Measurements from ENCODE around the gene WDFY3. TPM values are rescaled to one million over a fixed set of nuclear protein-coding genes. Genes with fewer than 3 reads are reported as not detected.

The WDFY3 gene
- total and polyA plus RNA-seq, 8 donors, result 5.3 to 53.0 (median 29.6) TPM

GRCh38 chr4:84638092-84638491 is 328.4 kb downstream of the WDFY3 start:
- intact Hi-C loops (cut with DNase I), result no loop called here
- Histone ChIP-seq H3K27me3 (no peaks in the 10 kb centered on the region), H3K27ac (no peak overlapping the region), H3K9me3 (no peaks in the 10 kb centered on the region), H3K36me3 (no peaks in the 10 kb centered on the region), H3K4me3 (no peak overlapping the region), H3K4me1 (peaks cover 0 to 3% (median 0%) of the 10 kb centered on the region in 3 donors)
- DNase-seq (no peak), FAIRE-seq (no peak), ATAC-seq (no peak)
- no peak for TF ChIP-seq CTCF (IDR thresholded peaks at IDR 0.05)

- no peak for TF ChIP-seq CTCF (IDR thresholded peaks at IDR 0.05)
- ATAC-seq, result no peak
- intact Hi-C loops (cut with DNase I), result no loop called here
- Histone ChIP-seq H3K4me3 (no peak overlapping the region), H3K36me3 (no peaks in the 10 kb centered on the region), H3K4me1 (peaks cover 0 to 3% (median 0%) of the 10 kb centered on the region in 3 donors), H3K9me3 (no peaks in the 10 kb centered on the region), H3K27ac (no peak overlapping the region), H3K27me3 (no peaks in the 10 kb centered on the region)
- no peak for DNase-seq
- no peak for FAIRE-seq
- WGBS, 2 donors, result 26 to 32% methylated on average over 1 of the region's 1 CpG
Observed at GRCh38 chr4:84634961-84635360, 331.5 kb downstream of the WDFY3 start.

- Histone ChIP-seq H3K36me3 (no peaks in the 10 kb centered on the region), H3K4me3 (no peak overlapping the region), H3K4me1 (peaks cover 0 to 3% (median 0%) of the 10 kb centered on the region in 3 donors), H3K9me3 (no peaks in the 10 kb centered on the region), H3K27ac (no peak overlapping the region), H3K27me3 (no peaks in the 10 kb centered on the region)
- ATAC-seq (peak in 2 of 4 donors; percentile 18 to 38), FAIRE-seq (peak; percentile 57), DNase-seq (no peak)
- no peak for TF ChIP-seq CTCF (IDR thresholded peaks at IDR 0.05)
- intact Hi-C loops (cut with DNase I), result no loop called here
- 94 to 96% methylated on average over 2 of the region's 2 CpGs for WGBS, 2 donors
Observed at GRCh38 chr4:84632092-84632491, 334.4 kb downstream of the WDFY3 start.

GRCh38 chr4:84631573-84631972 is 334.9 kb downstream of the WDFY3 start:
- ATAC-seq, result no peak
- no peak overlapping the region for H3K4me3 ChIP-seq
- H3K27ac ChIP-seq, result no peak overlapping the region
- DNase-seq, result no peak
- FAIRE-seq, result no peak
- intact Hi-C loops (cut with DNase I), result no loop called here
- TF ChIP-seq CTCF (IDR thresholded peaks at IDR 0.05), result no peak
- H3K4me1 ChIP-seq, result peaks cover 0 to 3% (median 0%) of the 10 kb centered on the region in 3 donors
- H3K9me3 ChIP-seq, result no peaks in the 10 kb centered on the region
- no peaks in the 10 kb centered on the region for H3K36me3 ChIP-seq
- no peaks in the 10 kb centered on the region for H3K27me3 ChIP-seq
- WGBS, 2 donors, result 85 to 92% methylated on average over 3 of the region's 3 CpGs

GRCh38 chr4:84626673-84627072 is 339.8 kb downstream of the WDFY3 start:
- TF ChIP-seq CTCF (IDR thresholded peaks at IDR 0.05), result no peak
- DNase-seq, result no peak
- no peak for FAIRE-seq
- intact Hi-C loops (cut with DNase I), result no loop called here
- Histone ChIP-seq H3K27me3 (no peaks in the 10 kb centered on the region), H3K4me1 (peaks cover 0 to 3% (median 0%) of the 10 kb centered on the region in 3 donors), H3K9me3 (no peaks in the 10 kb centered on the region), H3K27ac (no peak overlapping the region), H3K4me3 (no peak overlapping the region), H3K36me3 (no peaks in the 10 kb centered on the region)
- WGBS, 2 donors, result 83 to 89% methylated on average over 5 of the region's 5 CpGs
- peak in 2 of 4 donors; percentile 48 to 56 for ATAC-seq
